Measurements from ENCODE around the gene RASA4B.
"Not testable (repeated sequence)": the region's sequence is repeated elsewhere in the genome, so short reads cannot be mapped to it uniquely, and the experiment has no call there.

The RASA4B gene

DNA sequence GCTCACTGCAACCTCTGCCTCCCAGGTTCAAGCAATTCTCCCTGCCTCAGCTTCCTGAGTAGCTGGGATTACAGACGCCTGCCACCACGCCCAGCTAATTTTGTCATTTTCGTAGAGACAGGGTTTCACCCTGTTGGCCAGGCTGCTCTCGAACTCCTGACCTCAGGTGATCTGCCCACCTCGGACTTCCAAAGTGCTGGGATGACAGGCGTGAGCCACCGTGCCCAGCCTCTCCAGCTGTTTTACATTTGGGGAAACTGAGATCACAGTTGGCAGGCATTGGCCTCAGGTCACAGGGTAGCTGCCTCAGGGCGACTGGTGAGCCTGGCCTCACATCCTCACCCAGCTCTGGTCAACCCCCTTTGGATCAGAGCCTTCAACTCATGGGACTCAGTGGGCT lies 7.0 kb downstream of the RASA4B start:
- not testable (repeated sequence) for DNase-seq

DNA sequence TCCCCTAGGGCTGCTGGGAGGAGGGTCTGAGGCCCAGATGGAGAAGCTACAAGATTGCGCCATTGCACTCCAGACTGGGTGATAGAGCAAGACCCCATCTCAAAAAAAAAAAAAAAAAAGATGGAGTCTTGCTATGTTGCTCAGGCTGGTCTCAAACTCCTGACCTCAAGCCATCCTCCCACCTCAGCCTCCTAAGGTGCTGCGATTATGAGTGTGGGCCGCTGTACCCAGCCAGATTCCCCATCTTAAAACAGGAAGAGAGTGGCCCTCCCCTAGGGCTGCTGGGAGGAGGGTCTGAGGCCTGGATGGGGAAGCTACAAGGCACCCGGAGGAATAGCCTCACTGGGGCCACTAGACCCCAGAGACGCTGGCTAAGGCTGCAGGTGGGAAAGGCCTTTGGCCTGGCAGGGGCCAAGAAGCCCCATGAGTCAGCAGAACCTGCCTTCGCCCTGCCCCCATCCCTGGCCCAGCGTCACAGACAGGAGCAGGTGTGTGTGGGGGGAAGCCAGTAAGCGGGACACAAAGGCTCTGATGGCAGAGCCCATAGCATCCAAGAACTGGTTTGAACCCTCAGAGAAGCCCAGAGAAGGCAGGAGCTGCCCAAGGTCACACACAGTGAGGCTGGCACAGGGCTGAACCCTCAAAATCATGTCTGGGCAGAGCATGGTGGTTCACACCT lies 10.0 kb downstream of the RASA4B start:
- not testable (repeated sequence) for DNase-seq

GRCh38 chr7:102505298-102506185 lies 12.0 kb downstream of the RASA4B start:
- not testable (repeated sequence) for DNase-seq

DNA sequence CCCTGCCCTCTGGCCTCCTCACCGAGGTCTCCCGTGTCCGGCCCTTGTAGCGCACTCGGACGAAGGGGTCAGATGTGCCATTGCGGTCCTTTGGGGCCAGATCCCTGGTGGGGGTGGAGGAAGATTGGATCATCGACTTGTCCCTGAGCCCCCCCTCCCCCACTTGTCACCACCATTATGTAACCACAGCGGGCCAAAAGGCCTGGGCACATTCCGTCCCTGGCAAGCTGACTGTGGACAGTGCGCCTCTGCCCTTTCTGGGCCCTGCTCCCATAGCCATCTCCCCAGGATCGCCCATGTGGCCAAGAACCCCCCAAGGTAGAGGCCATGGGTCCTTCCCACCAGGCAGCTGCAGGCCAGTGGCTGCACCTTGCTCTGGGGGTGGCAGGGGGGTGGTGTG lies 14.4 kb downstream of the RASA4B start:
- DNase-seq, result not testable (repeated sequence)

- DNase-seq, result not testable (repeated sequence)
Observed at GRCh38 chr7:102498321-102498720, 19.3 kb downstream of the RASA4B start.

- DNase-seq, result not testable (repeated sequence)
Observed at GRCh38 chr7:102497308-102497707, 20.3 kb downstream of the RASA4B start.

DNA sequence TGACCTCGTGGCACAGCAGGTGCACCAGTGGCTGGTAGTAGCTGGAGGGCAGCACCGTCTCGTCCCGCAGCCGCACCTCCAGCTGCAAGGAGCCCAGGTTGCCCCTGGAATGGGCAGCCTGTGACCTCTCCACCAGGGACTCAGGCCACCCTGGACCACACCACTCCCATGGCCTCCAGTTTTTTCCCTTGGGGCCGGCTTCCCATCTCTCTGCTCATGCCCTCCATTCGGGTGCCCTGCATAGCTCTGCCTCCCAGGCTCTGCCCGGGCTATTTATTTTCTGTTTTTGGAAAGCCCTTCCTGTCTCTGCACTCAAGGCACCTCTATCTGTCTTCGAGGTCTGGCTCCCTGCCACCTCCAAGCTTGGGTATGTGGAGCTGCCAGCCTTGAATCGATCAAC lies 20.7 kb downstream of the RASA4B start:
- not testable (repeated sequence) for DNase-seq

DNA sequence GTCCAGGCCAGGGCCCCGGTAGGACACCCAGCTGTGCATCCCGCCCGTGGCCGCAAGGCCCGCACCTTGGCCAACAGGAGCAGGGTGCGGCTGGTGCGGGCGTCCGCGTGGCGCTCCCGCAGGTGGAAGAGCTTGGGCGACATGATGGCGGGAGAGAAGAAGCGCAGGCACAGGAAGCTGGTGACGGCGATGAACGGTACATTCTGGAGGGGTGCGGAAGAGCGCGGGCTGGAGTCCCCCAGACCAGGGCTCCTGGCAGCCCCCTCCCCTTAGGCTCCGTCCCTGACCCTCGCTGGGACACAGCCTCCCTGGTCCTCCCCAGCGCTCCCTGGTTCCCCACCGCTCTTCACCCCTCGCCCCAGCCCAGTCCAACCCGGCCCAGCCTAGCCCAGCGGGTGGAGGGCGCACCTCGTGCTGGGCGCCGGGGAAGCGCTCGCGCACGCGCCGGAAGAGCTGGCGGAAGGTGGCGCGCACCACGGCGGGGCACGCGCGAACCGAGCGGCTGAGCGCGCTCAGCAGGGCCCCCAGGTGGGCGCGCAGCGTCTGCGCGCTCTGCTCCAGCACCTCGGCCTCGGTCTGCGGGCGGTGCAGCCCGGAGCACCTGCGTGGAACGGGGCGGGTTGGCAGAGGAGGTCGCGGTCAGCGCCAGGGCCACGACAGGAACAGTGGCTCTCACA lies 23.0 kb downstream of the RASA4B start:
- not testable (repeated sequence) for DNase-seq

- DNase-seq, result not testable (repeated sequence)
Observed at GRCh38 chr7:102494026-102494425, 23.6 kb downstream of the RASA4B start.

DNA sequence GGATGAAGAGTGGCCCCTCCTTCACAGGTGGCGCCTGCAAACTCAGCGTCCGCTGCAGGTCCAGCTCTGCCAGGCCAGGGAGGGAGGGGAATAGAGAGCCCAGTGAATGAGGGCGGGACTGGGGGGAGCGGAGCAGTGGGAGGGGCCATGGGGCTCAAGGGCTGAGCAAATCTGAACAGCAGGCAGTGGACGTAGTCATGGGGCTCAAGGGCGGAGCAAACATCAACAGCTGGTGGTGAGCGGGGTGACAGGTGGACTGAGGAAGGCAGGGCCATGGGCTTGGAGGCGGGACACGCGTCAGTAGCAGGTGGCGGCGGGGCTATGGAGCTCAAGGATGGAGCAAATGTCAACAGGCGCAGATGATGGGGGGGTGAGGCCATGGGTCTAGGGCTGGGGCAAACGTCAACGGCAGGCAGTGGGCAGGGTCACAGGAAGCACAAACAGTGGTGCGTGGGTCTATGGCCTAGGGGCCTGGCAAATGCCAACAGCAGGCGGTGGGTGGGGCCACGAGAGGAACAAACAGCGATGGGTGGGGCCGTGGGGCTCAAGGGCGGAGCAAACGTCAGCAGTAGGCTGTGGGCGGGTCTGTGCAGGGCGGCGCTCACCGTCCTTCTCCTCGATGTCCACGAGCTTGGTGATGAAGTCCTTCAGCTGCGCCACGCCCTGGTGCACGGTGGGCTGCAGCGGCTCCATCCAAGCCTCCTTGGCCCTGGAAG lies 24.2 kb downstream of the RASA4B start:
- DNase-seq, result not testable (repeated sequence)

- DNase-seq, result not testable (repeated sequence)
Observed at GRCh38 chr7:102490529-102491075, 27.0 kb downstream of the RASA4B start.

DNA sequence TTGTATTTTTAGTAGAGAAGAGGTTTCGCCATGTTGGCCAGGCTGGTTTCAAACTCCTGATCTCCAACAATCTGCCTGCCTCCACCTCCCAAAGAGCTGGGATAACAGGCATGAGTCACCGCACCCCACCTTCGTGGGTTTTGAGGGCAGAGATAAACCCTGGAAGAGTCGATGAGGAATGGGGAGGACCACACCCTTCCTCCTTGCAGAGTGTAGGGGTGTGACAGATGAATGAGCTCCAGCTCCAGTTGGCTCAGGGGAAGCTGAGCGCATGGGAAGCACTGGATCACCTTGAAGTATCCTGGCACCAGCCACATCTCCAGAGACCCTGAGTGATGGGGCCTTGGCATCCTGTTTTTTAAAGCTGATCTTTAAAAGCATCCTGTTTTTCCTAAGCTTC lies 33.3 kb downstream of the RASA4B start:
- not testable (repeated sequence) for DNase-seq

DNA sequence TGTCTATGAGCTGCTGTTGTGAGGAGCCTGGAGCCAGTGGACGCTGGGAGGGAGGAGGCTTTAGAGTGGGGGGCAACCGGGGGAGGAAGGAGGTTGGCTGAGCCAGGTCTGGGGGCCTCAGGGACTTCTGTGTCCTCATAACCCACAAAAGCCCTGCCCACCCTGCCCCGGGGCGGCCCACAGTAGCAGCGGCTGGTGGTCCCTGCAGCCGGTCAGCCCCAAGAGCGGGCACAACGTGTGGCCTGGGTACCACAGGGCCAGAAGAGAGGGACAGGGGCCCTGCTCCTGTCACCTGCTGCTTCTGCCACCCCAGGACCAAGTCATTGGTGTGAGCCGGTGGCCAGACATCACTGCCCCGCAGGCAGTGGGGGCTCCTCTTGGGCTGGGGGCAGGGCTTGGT lies 35.6 kb downstream of the RASA4B start:
- DNase-seq, result not testable (repeated sequence)

DNA sequence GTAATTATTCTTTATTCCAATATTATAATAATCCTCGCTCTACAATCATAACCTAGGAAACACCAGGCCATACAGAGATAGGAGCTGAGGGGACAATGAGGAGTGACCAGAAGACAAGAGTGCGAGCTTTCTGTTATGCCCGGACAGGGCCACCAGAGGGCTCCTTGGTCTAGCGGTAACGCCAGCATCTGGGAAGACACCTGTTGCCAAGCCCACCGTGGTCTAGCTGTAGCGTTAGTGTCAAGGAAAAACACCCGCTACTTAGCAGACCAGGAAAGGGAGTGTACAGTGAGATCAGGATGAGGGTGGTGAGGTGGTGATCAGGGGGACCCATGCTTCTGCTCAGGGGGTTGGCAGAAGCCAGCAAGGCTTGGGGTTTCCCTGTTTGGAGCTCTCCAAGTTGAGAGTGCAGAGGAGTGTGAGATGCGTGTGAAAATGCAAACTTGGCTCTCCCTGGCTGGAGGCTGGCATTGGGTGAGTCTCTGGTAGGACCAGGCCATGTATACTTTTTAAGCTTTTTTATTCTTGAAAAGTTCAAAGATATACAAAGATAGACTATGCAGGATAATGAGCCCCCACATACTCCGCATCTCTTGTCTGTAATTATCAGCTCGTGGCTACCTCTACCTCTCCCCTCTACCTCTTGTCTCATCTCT lies 37.5 kb downstream of the RASA4B start:
- DNase-seq, result not testable (repeated sequence)

DNA sequence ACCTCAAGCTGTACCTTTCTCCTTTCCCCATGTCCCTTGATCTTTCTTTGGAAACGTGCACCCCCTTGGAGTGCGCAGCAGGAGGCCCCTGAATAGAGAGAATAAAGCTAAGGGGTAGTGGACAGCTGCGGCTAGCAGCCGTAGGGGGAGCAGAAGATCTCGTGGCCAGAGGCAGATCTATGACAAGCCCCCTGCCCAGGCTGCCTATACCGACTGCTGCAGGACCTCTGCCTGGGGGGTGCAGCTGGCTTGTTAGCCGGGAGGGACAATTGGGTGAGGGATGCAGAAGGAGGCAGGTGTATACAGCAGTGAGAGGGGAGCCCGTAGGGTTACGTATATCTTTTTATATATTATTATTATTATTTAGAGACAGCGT lies 38.4 kb downstream of the RASA4B start:
- DNase-seq, result not testable (repeated sequence)

DNA sequence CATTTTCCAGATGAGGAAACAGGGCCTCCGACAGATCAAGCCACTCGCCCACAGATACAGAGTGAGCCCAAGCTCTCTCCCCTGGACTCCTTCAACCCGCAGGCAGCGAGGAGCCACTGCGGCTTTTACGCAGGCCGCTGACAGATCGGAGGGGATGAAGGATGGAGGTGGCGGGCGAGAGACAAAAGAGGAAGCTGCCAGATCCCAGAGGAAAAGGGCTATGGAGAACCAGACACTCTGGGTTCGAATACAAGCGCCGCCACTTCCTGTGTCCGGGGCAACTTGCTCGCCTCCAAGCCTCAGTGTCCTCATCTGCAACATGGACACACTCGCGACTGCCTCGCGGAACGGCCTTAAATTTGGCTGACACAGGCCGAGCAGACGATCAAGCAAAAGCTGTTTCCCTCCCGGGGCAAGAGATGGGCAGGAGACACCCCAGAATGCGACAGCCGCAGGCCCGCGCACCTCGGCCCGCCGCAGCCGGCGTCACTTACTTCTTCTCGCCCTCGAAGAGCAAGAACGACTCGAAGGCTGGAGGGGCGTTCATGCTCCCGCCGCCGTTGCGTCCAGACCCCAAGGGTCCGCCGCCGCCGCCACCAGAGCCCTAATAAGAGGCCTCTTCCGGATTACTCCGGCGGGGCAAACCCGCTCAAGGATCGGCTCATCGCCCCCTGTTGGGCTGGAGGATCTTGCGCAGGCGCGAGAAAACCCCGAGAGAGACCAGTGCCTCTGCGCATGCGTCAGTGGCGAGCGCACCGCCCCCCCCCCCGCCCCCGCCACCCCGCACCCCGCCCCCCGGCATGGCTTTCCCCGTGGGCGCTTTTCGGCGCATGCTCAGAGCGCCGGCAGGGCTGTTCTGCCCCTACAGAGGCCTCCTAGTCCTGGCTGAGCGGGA lies 39.0 kb downstream of the RASA4B start, which contains the start of gene POLR2J:
Gene POLR2J, minus strand, starts transcription at position 609 of the 895 bp plus-strand sequence. Its CDS starts 62 bp downstream, at position 547.
- DNase-seq, result peak; percentile 56

DNA sequence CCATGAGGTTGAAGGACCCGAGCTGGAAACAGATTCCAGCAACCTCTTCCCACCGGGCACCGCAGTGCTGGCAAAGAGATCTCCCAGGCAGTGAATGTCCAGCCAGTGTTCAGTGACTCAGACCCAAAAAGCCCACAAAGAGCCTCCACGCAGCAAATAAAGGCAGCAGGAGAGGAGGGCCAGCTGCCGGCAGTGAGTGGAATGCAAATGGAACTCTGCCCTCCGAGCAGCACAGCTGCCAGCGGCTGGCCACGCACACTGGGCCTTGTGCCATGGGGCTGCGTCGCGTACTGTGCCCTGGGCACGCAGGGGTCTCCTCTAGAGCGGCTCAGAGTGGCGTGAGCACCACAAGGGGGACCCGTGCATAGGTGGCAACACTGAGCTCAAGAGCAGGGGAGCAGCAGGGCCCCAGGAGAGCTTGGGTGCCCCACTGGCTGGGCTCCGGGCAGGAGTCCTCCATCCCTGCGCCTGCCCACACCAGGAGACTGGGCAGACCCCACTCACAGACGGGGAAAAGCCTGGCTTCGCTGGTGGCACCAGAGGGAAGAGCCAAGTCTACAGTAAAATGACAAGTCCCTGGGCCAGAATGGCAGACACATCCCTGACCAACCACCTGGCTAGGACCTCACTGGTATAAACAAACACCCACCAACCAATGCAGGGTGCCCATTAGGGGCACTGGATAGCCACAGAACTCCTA lies 42.7 kb downstream of the RASA4B start:
- not testable (repeated sequence) for DNase-seq

DNA sequence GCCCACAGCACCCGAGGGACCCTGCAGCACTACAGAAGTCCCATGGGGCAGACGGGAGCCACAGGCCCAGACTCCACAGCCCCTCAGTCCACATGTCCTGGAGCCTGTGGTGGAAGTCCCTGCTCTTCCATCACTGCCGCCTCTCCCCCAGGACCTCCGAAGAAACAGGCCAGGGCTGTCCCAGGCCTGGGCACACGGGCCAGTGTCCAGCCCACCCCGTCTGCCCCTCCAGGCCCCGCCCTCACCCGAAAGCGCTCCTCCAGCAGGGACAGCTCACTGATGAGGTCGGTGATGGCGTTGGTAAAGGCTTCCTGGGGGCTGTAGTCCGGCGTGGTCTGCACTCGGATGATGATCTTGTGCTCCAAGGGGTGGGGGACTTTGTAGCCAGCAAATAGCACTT lies 43.5 kb downstream of the RASA4B start:
- not testable (repeated sequence) for DNase-seq

DNA sequence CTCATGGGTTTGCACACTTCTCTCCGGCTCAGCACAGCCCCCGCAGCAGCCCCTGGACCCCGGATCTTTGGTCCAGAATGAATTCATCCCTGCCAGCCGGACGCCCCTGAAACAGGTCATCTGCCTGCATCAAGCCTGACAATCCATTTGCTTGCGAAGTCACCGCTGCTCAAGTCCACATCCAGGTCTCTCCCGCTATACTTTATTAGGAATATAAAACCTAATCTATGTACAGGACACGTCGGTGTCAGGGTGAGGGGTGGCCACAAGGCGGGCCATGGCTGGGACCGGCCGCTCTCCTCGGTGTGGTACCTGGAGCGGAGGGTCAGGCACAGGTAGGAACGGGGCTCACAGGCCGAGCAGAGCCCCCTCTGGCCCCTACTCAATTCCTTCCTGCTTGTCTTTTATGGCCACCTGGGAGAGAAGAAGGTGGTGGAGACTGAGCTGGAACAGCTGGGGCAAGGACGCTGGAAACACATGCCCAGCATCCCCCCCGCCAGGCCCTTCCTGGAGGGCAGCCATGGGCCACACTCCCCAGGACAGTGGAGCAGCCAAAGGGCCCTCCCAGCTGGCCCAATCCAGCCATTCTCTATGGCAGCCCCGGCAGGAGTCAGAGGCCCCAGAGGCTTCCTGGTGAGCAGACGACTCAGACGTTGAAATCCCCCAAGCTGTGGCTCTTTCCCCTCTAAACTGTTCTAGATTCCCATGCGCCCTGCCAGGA lies 44.1 kb downstream of the RASA4B start:
- DNase-seq, result no peak

All from RPMI8226 (cell line).